ENCODE results near the gene SAMHD1. TPM values are rescaled to one million over a fixed set of nuclear protein-coding genes. Genes with fewer than 3 reads are reported as not detected.
A peak's percentile ranks its signal among the peaks of the same experiment; 100 is the strongest.

Gene SAMHD1
- total and polyA plus RNA-seq, 2 experiments from 2014 or later, result 7.4 to 9.0 TPM

GRCh38 chr20:36850759-36851158 lies 100.7 kb downstream of the SAMHD1 start:
- H3K4me2 ChIP-seq (ENCODE audit: unreplicated experiment), result no peak overlapping the region
- H3F3A ChIP-seq (ENCODE audit: insufficient read depth), result peaks cover 38% of the 10 kb centered on the region
- TF ChIP-seq EZH2phosphoT487 (IDR thresholded peaks at IDR 0.05; ENCODE audit: insufficient read depth, low read depth), result no peak
- TF ChIP-seq EZH2 (IDR thresholded peaks at IDR 0.05; ENCODE audit: insufficient read depth, poor library complexity, severe bottlenecking), result no peak
- in situ Hi-C loops (cut with MboI), result no loop called here
- no peak for DNase-seq
- no peak overlapping the region for H3K27ac ChIP-seq
- no peaks in the 10 kb centered on the region for H3K9me3 ChIP-seq (ENCODE audit: low read depth)
- peaks cover 77% of the 10 kb centered on the region for H3K79me2 ChIP-seq (ENCODE audit: insufficient read depth)
- peaks cover 57% of the 10 kb centered on the region for H3K4me1 ChIP-seq (ENCODE audit: insufficient read depth)
- H3K9me2 ChIP-seq (ENCODE audit: insufficient read depth), result no peaks in the 10 kb centered on the region
- H2AFZ ChIP-seq, result no peak overlapping the region
- H3K9ac ChIP-seq, result no peak overlapping the region
- no peak overlapping the region for H3K4me3 ChIP-seq
- 98 to 99% methylated on average over 6 of the region's 6 CpGs for WGBS, 2 experiments (ENCODE audit: low coverage in 1 of 2, low lambda C conversion rate in 2 of 2, missing lambda C conversion rate in 2 of 2)
- H3K36me3 ChIP-seq (ENCODE audit: low read depth), result no peaks in the 10 kb centered on the region
- H4K20me1 ChIP-seq (ENCODE audit: insufficient read depth), result no peaks in the 10 kb centered on the region
- no peaks in the 10 kb centered on the region for H3K27me3 ChIP-seq (replicated peaks; ENCODE audit: insufficient read depth)

- H3K27ac ChIP-seq, result peak overlapping the region; percentile 99
- no peak overlapping the region for H2AFZ ChIP-seq
- H3K9me2 ChIP-seq (ENCODE audit: insufficient read depth), result no peaks in the 10 kb centered on the region
- peaks cover 50% of the 10 kb centered on the region for H3K4me1 ChIP-seq (ENCODE audit: insufficient read depth)
- H3K9ac ChIP-seq, result peak overlapping the region; percentile 74; the same call in 1 of the 2 replicates
- peaks cover 77% of the 10 kb centered on the region for H3K79me2 ChIP-seq (ENCODE audit: insufficient read depth)
- H3F3A ChIP-seq (ENCODE audit: insufficient read depth), result peaks cover 38% of the 10 kb centered on the region
- in situ Hi-C loops (cut with MboI), result no loop called here
- DNase-seq, result no peak
- 88 to 89% methylated on average over 9 of the region's 9 CpGs for WGBS, 2 experiments (ENCODE audit: low coverage in 1 of 2, low lambda C conversion rate in 2 of 2, missing lambda C conversion rate in 2 of 2)
- no peaks in the 10 kb centered on the region for H4K20me1 ChIP-seq (ENCODE audit: insufficient read depth)
- no peaks in the 10 kb centered on the region for H3K27me3 ChIP-seq (replicated peaks; ENCODE audit: insufficient read depth)
- TF ChIP-seq EZH2phosphoT487 (IDR thresholded peaks at IDR 0.05; ENCODE audit: insufficient read depth, low read depth), result no peak
- TF ChIP-seq EZH2 (IDR thresholded peaks at IDR 0.05; ENCODE audit: insufficient read depth, poor library complexity, severe bottlenecking), result no peak
- no peaks in the 10 kb centered on the region for H3K9me3 ChIP-seq (ENCODE audit: low read depth)
- H3K36me3 ChIP-seq (ENCODE audit: low read depth), result no peaks in the 10 kb centered on the region
- H3K4me3 ChIP-seq, result no peak overlapping the region
- peak overlapping the region; percentile 53 for H3K4me2 ChIP-seq (ENCODE audit: unreplicated experiment)
Measured at GRCh38 chr20:36849333-36850065, 102.0 kb downstream of the SAMHD1 start.

- H3K4me3 ChIP-seq, result peak overlapping the region; percentile 41
- H3K9ac ChIP-seq, result peak overlapping the region; percentile 74
- no peaks in the 10 kb centered on the region for H3K27me3 ChIP-seq (replicated peaks; ENCODE audit: insufficient read depth)
- in situ Hi-C loops (cut with MboI), result no loop called here
- no peaks in the 10 kb centered on the region for H3K9me2 ChIP-seq (ENCODE audit: insufficient read depth)
- H4K20me1 ChIP-seq (ENCODE audit: insufficient read depth), result no peaks in the 10 kb centered on the region
- no peaks in the 10 kb centered on the region for H3K9me3 ChIP-seq (ENCODE audit: low read depth)
- DNase-seq, result no peak
- peak overlapping the region; percentile 99 for H3K27ac ChIP-seq
- no peaks in the 10 kb centered on the region for H3K36me3 ChIP-seq (ENCODE audit: low read depth)
- peaks cover 76% of the 10 kb centered on the region for H3K79me2 ChIP-seq (ENCODE audit: insufficient read depth)
- H3K4me2 ChIP-seq (ENCODE audit: unreplicated experiment), result peak overlapping the region; percentile 53
- H2AFZ ChIP-seq, result peak overlapping the region; percentile 61; the same call in 1 of the 2 replicates
- peaks cover 38% of the 10 kb centered on the region for H3F3A ChIP-seq (ENCODE audit: insufficient read depth)
- no peak for TF ChIP-seq EZH2phosphoT487 (IDR thresholded peaks at IDR 0.05; ENCODE audit: insufficient read depth, low read depth)
- TF ChIP-seq EZH2 (IDR thresholded peaks at IDR 0.05; ENCODE audit: insufficient read depth, poor library complexity, severe bottlenecking), result no peak
- peaks cover 43% of the 10 kb centered on the region for H3K4me1 ChIP-seq (ENCODE audit: insufficient read depth)
Measured at GRCh38 chr20:36848677-36849076, 102.8 kb downstream of the SAMHD1 start.

GRCh38 chr20:36848078-36848660 lies 103.3 kb downstream of the SAMHD1 start:
- Histone ChIP-seq H3F3A (ENCODE audit: insufficient read depth) (peaks cover 38% of the 10 kb centered on the region), H4K20me1 (ENCODE audit: insufficient read depth) (no peaks in the 10 kb centered on the region), H3K4me2 (ENCODE audit: unreplicated experiment) (peak overlapping the region; percentile 53), H3K9me3 (ENCODE audit: low read depth) (no peaks in the 10 kb centered on the region), H3K4me1 (ENCODE audit: insufficient read depth) (peaks cover 47% of the 10 kb centered on the region), H3K79me2 (ENCODE audit: insufficient read depth) (peaks cover 76% of the 10 kb centered on the region), H2AFZ (peak overlapping the region; percentile 61; the same call in 1 of the 2 replicates), H3K9me2 (ENCODE audit: insufficient read depth) (no peaks in the 10 kb centered on the region), H3K9ac (peak overlapping the region; percentile 74), H3K4me3 (peak overlapping the region; percentile 41), H3K36me3 (ENCODE audit: low read depth) (no peaks in the 10 kb centered on the region), H3K27me3 (replicated peaks; ENCODE audit: insufficient read depth) (no peaks in the 10 kb centered on the region), H3K27ac (peak overlapping the region; percentile 99)
- TF ChIP-seq EZH2 (IDR thresholded peaks at IDR 0.05; ENCODE audit: insufficient read depth, poor library complexity, severe bottlenecking) (no peak), EZH2phosphoT487 (IDR thresholded peaks at IDR 0.05; ENCODE audit: insufficient read depth, low read depth) (no peak)
- peak; percentile 95 for DNase-seq
- WGBS, 2 experiments (ENCODE audit: low coverage in 1 of 2, low lambda C conversion rate in 2 of 2, missing lambda C conversion rate in 2 of 2), result 14 to 22% methylated on average over 6 of the region's 6 CpGs
- in situ Hi-C loops (cut with MboI), result no loop called here

Measured in GM23248 (cell line).